ENCODE measurements around the gene CLASP1. TPM values are rescaled to one million over a fixed set of nuclear protein-coding genes. Genes with fewer than 3 reads are reported as not detected.

The CLASP1 gene
- total and polyA plus RNA-seq, 11 donors, result 16.0 to 84.5 (median 60.2) TPM

DNA sequence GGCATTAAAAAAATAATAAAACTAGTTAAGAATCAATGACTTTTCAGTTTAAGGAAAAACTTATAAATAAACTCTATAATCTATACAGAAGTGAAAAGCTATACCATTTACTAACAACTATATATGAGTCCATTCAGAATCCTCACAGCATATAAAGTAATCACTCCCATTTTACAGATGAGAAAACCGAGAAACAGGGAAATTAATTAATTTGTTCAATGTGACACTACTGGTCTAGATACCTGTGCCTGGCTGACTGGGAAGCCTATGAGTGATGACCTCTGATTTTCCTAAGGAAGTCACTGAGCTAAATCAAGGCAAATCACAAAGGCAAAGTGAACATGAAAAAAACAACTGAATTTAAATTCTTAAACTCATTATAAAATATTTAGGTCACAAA is 218.0 kb downstream of the CLASP1 start:
- Histone ChIP-seq H3K36me3 (peaks cover 0 to 77% (median 42%) of the 10 kb centered on the region in 9 donors), H3K27me3 (no peaks in the 10 kb centered on the region), H3K27ac (no peak overlapping the region), H3K9me3 (no peaks in the 10 kb centered on the region), H3K4me1 (peaks cover 0 to 20% (median 6%) of the 10 kb centered on the region in 12 donors), H3K4me3 (no peak overlapping the region)
- WGBS, 4 donors, result 94 to 98% (median 95%) methylated on average over 1 of the region's 1 CpG
- ATAC-seq (no peak), DNase-seq (no peak)
- TF ChIP-seq, protein P1, sequence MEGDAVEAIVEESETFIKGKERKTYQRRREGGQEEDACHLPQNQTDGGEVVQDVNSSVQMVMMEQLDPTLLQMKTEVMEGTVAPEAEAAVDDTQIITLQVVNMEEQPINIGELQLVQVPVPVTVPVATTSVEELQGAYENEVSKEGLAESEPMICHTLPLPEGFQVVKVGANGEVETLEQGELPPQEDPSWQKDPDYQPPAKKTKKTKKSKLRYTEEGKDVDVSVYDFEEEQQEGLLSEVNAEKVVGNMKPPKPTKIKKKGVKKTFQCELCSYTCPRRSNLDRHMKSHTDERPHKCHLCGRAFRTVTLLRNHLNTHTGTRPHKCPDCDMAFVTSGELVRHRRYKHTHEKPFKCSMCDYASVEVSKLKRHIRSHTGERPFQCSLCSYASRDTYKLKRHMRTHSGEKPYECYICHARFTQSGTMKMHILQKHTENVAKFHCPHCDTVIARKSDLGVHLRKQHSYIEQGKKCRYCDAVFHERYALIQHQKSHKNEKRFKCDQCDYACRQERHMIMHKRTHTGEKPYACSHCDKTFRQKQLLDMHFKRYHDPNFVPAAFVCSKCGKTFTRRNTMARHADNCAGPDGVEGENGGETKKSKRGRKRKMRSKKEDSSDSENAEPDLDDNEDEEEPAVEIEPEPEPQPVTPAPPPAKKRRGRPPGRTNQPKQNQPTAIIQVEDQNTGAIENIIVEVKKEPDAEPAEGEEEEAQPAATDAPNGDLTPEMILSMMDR (IDR thresholded peaks at IDR 0.05), result no peak
- no peak for TF ChIP-seq POLR2A (IDR thresholded peaks at IDR 0.05)
- intact Hi-C loops (cut with DNase I), result no loop called here

DNA sequence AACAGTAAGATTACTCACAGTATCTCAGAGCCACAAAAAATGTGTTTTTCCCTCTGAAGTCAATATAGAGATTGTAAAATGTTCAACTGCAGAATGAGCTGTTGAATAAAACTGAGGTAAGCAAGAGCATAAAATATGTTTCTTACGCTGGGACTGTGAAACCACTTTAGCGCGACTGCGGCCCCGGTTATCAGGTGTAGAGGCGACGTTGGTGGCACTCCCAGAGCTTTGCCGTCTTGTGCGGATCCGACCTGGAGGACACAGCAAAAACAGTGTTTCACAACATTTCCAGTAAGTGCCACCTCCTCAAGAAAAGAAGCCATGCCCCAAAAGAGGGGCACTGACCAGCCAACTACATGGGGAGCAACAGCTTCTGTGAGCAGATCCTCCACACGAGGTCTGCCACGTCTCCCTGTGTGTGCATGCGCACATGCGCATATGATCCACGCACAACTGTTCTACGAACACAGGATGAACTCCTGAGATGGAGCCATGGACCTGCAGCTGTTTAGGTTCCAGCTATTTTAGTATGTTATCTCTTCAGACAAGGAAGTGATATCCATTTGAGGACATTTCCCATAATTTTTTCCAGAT is 219.2 kb downstream of the CLASP1 start:
- Histone ChIP-seq H3K27me3 (no peaks in the 10 kb centered on the region), H3K9me3 (no peaks in the 10 kb centered on the region), H3K36me3 (peaks cover 0 to 80% (median 54%) of the 10 kb centered on the region in 9 donors), H3K27ac (peak overlapping the region in 5 of 12 donors; percentile 19 to 50 (median 38)), H3K4me1 (peaks cover 0 to 20% (median 6%) of the 10 kb centered on the region in 12 donors), H3K4me3 (no peak overlapping the region)
- DNase-seq, result no peak
- no peak for TF ChIP-seq POLR2A (IDR thresholded peaks at IDR 0.05)
- TF ChIP-seq, protein P1 (IDR thresholded peaks at IDR 0.05), result no peak
- 73 to 79% (median 75%) methylated on average over 16 of the region's 16 CpGs for WGBS, 4 donors
- intact Hi-C loops (cut with DNase I), result no loop called here
- peak; percentile 38 to 59 (median 43) for ATAC-seq

DNA sequence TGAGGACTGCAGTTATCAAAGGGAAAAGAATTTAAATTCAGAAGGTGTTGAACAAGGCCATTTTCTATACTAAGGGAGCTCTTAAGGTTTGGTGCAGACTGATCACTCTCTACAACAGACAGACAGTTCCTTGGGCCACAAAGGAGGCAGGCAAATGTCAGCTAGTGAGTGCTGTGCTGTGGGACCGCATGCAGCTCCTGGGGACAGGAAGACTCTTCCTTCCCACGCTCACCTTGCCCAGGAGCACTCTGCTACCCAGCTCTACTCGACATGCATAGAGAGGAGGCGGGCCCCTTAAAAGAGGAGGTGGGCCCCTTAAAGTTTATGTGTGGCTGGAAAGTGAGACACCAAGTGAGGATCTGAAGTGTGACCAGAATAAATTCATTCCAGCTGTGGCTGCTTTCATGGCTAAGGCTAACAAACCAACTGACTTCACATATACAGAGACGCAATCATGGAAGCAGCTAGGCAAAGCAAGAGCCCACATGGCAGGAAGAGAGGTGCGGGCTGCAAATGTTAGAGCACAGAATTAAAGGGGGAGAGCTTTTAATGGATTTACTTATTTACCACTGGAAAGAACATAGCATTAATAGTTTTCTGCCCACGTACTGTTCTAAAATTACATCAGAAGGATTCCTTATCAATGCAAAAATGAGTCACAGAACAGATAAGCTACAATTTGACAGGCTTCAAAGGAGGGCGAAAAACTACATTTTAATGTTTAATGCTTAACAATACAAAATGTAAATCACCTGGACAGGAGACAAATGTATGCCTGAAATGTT is 220.0 kb downstream of the CLASP1 start:
- no peak for TF ChIP-seq POLR2A (IDR thresholded peaks at IDR 0.05)
- TF ChIP-seq, protein P1 (IDR thresholded peaks at IDR 0.05), result no peak
- H3K27me3 ChIP-seq, result no peaks in the 10 kb centered on the region
- peak overlapping the region in 6 of 12 donors; percentile 19 to 61 (median 44) for H3K27ac ChIP-seq
- intact Hi-C loops (cut with DNase I), result no loop called here
- 72 to 81% (median 75%) methylated on average over 8 of the region's 8 CpGs for WGBS, 4 donors
- peaks cover 0 to 81% (median 61%) of the 10 kb centered on the region in 9 donors for H3K36me3 ChIP-seq
- no peak for DNase-seq
- H3K9me3 ChIP-seq, result no peaks in the 10 kb centered on the region
- ATAC-seq, result peak; percentile 34 to 71 (median 58)
- no peak overlapping the region for H3K4me3 ChIP-seq
- H3K4me1 ChIP-seq, result peaks cover 0 to 20% (median 6%) of the 10 kb centered on the region in 12 donors

DNA sequence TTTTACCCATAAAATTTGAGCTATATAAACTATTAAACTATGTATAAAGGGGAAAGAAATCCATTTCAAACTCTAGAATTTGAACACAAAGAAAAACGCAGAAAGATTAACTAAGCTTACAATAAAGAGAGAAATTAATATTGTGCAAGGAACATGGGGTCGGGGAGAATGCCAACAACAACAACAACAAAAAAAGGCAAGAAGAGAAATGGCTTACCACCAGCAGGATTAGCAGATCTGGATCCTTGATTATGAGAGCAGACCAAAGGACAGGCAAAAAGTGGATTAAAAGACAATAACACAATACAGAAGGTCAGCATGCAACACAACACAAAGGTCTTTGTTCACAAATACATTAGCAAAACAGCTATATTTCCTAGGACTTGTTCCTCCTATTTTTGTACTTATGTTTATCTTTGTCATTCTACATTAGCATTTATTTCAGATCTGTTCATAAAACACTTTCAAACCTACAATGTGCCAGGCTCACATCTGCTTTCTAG is 222.0 kb downstream of the CLASP1 start:
- TF ChIP-seq, protein P1 (IDR thresholded peaks at IDR 0.05), result no peak
- TF ChIP-seq POLR2A (IDR thresholded peaks at IDR 0.05), result no peak
- no peak for DNase-seq
- Histone ChIP-seq H3K27ac (no peak overlapping the region), H3K9me3 (no peaks in the 10 kb centered on the region), H3K27me3 (no peaks in the 10 kb centered on the region), H3K4me3 (no peak overlapping the region), H3K36me3 (peaks cover 0 to 87% (median 68%) of the 10 kb centered on the region in 9 donors), H3K4me1 (peaks cover 0 to 20% (median 6%) of the 10 kb centered on the region in 12 donors)
- 82 to 95% (median 90%) methylated on average over 2 of the region's 2 CpGs for WGBS, 4 donors
- intact Hi-C loops (cut with DNase I), result no loop called here
- ATAC-seq, result no peak

All from heart left ventricle (tissue), 16 donors.